SH-SY5Y (cell line): ENCODE results near the gene DCBLD1.

Source experiments
- GATA2 ChIP-seq: IDR thresholded peaks from 2 replicates; pipeline ENCODE4 v1.6.1; 2011; ENCODE audit warnings: mild to moderate bottlenecking, low read depth, low read length
- GATA3 ChIP-seq: IDR thresholded peaks from 2 replicates; pipeline ENCODE4 v1.6.1; 2011; ENCODE audit warnings: low read depth, mild to moderate bottlenecking, low read length, moderate library complexity

DCBLD1 gene

DNA sequence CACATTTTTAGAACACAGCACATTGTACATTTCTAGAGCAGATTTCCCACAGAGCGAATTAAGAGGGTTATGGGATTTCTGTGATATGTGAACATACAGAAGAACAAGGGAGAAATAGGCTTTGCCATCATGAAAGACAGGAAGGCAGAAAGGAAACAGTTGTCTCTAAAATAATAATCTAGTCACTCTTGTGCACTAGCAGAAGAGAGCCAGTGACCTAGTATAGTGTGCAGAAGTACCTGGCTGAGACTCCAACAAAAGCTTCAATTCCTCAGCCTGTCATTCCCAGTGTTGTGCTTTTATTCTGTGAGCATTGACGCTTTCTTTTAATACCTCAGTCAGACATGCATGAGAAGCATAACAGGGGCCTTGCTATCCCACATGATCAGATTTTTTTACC, 17.8 kb upstream of the DCBLD1 start:
- TF ChIP-seq GATA2 = no peak
- no peak for TF ChIP-seq GATA3

DNA sequence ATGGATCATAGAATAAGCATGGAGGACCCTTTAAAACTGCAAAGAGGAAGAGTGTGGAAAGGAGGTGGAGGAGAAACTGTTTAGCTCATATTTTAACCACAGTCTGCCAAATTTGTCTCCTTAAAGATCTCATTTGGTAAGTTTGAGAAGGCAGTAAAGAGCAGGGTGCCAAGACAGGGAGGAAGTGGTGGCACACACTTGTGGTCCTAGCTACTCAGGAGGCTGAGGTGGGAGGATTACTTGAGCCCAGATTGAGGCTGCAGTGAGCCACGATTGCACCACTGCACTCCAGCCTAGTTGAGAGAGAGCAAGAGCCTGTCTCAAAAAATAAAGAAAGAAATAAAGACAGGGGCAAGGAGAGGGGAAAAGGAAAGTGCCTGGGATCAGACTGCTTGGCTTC, 16.8 kb upstream of the DCBLD1 start:
- TF ChIP-seq GATA3 (no peak), GATA2 (no peak)

DNA sequence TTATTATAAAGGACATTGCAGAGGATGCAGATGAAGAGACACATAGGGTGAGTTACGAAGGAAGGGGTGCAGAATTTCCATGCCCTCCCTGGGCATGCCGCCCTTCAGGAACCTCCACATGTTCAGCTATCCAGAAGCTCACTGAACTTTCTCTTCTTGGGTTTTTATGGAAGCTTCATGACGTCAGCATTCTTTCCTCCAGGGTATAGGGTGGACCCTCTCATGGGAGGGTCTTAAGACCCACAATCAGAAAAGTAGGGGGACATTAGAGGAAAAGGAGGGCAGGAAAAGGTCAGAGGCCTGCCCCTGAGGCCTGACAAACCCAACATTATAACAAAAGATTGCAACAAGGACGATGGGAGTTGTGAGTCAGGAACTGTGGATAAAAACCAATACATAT, 14.6 kb upstream of the DCBLD1 start:
- TF ChIP-seq GATA3 (no peak), GATA2 (no peak)

DNA sequence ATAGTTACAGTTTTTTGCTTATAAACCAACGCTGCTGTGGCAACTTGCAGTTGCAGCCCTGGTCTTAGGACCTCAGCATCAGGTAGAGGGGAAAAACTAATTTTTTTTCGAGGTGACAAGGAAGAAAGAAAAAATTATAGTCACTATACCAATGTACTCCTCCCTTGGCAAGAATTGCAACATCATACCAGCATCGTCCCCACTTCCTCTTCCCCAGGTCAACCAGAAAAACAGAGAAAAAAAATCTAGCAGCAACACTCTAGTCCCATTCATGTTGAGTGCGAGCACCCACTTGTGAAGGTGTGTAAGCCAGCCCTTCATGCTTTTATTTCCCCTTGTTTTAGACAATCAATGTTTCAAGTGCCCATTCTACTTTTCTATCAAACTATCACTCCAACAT, 13.1 kb upstream of the DCBLD1 start:
- TF ChIP-seq GATA3 (no peak), GATA2 (no peak)

DNA sequence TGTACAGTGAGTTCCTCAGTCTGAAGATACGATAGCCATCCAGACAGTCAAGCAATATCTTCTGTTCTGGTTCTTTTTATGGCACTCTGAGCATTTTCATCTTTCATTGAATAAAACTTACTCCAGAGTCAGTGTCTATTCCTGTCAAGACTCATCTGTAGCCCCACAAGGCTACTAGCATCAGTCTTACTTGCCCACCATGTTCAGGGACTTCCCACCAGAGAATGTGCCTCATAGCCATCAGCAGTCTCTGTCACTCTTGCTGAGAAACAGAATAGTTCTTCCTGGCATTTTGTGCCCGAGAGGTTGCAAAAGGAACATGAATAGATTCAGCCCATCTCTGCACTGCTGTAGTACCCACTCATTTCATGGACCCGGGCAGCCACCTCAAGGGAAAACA, 12.7 kb upstream of the DCBLD1 start:
- TF ChIP-seq GATA3 = no peak
- no peak for TF ChIP-seq GATA2

DNA sequence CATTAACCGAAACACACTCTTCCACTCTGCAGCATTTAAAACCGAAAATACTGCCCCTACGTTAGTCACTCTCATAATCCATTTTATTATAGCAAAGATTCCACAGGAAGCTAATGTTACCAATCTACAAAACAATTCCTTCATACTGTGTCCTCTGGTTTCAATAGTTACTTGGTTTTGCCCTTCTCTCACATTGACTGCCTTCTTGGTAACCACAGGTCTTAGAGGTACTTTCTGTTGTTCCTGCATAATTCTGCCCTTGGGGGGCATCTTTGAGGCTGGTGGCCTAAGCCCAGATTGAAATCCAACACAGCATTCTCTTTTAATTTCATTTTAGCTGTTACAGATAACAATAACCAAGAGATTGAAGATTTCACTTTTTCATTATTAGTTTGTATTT, 9.8 kb upstream of the DCBLD1 start:
- TF ChIP-seq GATA3 = no peak
- TF ChIP-seq GATA2 = no peak

DNA sequence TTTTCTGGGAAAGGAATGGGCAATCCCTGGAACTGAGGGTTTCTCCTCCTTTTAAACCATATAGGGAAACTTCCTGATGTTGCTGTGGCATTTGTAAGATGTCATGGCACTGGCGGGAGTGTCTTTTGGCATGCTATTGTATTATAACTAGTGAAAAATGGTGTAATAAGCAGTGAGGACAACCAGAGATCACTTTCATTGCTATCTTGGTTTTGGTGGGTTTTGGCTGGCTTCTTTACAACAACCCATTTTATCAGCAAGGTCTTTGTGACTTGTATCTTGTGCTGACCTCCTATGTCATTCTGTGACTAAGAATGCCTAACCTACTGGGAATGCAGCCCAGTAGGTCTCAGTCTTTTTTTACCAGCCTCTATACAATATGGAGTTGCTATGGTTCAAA, 9.1 kb upstream of the DCBLD1 start:
- TF ChIP-seq GATA2 (no peak), GATA3 (no peak)

DNA sequence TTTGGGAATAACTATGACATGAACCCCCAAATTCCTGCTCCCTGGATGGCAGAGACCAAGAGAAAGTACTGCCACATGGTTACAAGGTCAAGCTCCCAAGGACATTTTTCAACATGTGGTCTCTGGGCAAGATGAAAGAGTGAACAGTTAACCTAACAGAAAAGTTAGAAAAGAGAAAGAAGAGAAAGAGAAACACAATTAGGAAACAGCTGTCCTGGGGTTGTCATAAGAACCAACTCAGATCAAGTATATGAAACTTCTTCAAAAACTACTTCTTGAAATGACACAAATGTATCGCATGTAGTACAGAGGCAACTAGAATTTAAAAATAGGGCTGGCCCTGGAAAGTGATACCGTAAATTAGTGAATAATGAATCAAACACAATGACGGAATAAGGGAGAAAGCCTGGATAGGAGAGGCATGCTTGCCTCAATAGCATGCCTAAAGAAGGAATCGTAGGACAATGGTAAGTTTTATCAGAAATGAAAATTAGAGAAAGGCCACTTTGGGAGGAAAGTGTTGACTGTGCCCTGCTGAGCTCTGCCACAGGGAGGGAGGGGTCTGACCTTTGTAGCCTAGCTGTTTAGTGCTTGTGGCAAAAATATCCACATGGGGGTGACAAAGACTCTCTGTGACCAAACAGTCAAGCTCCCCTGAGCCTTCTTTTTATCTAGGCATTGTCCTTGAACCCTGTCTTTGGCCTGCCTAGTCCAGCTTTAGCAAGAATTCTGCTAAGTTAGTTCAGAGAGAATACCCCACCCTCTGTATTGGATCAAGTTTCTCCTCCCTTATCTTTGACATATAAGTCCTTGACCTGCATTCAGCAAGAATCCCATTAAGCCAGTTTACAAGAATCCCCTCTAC, 4.3 kb upstream of the DCBLD1 start:
- TF ChIP-seq GATA3 = no peak
- no peak for TF ChIP-seq GATA2

DNA sequence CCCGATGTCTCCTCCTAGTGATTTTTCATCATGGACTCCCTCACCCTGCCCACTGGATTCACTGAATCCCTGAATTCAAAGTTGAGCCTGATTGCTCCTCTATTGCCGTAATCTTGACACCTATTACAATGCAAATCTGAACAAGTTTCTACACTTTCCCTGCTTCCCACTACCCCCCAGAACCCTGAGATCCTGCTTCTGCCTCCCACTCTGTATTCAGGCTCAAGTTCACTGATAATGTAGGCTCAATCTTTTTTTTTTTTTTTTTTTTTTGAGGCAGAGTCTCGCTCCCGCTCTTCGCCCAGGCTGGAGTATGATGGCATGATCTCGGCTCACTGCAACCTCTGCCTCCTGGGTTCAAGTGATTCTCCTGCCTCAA, 3.6 kb upstream of the DCBLD1 start:
- TF ChIP-seq GATA2 (no peak), GATA3 (no peak)

DNA sequence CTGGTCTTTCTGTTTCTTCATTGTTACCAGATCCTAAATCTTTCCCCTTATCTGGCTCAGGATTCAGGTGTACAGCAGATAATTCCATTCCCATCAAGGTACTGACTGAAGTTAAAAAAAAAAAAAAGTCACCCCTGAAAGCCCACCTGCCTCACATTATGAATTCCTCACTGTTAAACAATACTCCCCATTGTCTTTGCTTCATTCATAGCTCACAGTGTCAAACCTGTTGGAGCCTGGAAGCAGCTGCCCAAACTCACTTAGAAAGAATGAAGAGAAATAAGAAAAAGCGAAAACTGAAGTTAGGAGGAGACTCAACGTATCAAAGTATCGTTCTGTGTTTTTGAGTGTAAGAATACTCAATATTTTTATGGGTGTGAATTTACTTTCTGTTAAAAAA, 1.8 kb upstream of the DCBLD1 start:
- TF ChIP-seq GATA3 (no peak), GATA2 (no peak)

DNA sequence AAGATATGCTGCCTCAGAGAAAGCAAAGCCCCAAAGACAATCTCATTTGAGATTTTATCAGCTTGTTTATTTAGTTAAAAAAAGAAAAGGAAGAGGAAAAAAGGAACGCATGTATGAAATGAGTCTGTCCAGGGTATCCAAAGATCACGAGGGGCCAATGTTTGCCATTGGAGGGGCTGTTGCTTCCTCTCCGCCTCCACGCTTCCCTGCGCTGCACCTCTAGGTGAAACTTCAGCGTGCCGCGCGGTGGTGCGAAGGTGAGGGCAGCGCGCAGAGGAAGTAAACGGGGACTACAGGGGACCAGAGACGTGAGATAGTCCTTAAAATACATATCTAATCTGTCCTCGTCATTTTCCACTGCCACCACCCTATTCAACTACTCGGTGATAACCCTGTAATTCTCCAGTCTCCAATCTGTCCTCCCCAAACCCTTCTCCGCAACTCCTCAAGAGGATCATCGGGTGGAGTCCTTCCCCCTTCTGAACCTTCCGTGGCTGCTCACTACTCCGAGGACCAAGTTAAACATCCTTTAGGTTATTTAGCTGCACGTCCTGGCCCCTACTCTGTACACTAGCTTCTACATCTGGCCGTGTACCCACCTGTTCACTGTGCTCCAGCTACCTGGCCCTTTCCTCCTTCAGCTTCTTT, 1.1 kb upstream of the DCBLD1 start:
- TF ChIP-seq GATA2 = no peak
- TF ChIP-seq GATA3 = no peak

DNA sequence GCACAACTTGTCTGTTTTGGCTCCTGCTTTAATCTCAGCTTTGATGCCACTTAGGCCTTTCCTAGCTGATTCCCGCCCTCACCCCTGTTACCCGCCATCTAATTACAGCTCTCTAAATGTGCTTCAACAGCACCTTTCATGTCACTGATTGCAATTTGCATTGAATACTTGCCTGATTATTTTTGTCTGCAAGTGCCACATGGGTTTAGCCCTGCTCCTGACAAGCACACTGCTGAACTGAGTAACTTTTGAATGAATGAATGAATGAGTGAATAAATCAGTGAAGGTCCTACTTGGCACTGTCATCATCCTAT, 591 bp upstream of the DCBLD1 start:
- TF ChIP-seq GATA2 (no peak), GATA3 (no peak)

DNA sequence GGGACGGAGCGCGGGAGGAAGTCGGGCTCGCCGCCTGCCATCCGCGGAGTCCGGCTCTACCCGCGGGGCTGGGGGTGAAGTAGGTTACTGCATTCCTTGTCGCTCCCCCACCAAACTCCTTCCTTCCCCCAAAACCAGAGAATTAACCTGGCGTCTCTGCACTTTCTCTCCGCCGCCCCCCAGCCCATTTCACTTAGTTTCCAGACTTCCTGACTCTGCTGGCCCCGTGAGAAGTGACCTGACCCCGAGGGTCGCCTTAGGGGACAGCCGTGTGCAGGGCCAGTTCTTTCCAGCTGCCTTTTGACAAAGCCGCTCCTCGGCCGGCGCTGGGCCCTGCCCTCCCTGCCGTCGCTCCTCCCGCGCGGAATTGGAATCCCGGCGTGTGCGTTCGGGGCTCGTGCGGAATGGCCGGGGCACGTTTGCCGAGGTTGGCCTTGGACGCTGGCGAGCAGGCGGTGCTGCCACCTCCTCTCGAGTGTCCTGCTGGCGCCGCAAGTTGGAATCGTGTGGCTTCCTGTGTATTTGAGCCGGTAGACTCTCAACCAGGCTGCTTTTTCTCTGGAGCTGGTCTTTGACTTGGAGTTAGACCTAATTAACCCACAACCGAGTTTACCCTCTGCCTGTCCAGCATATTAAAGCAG, 650 bp downstream of the DCBLD1 start:
- no peak for TF ChIP-seq GATA2
- no peak for TF ChIP-seq GATA3

DNA sequence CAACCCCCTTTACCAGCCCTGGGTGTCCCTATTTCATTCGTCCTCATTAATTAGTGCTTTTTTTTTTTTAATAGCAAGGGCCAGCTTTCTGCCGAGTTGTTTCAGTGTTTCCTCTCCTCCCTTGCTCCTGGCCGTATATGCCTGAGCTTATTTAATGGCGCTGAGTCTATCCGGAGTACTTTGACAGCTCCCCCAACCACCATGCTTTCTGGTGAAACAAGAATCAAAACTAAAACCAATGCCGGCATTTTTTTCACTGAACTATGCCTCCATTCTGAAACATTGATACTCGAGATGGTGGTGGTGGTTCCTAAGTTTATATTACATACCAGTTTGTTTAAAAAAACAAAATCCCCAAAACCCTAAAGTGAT, 1.2 kb downstream of the DCBLD1 start:
- TF ChIP-seq GATA2 (no peak), GATA3 (no peak)

DNA sequence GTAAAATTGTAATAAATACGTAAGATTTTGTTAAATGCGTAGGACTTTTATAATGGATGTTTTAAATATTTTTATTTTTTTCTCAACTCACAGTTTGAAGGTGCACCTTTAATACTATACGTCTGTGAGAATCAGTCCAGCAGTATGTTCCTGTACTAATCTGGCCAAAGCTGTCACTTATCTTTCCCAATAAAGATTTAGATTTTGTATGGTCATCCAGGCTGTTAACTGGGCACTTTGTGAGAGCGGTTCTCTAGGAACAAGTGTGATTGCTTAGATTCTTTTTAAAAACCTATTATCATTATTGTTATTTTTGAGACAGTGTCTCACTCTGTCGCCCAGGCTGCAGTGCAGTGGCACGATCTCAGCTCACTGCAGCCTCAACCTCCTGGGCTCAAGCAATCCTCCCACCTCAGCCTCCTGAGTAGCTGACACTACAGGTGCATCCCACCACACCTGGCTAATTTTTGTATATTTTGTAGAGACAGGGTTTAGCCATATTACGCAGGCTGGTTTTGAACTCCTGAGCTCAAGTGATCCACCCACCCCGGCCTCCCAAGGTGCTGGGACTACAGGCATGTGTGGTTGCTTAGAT, 1.7 kb downstream of the DCBLD1 start:
- TF ChIP-seq GATA3 (no peak), GATA2 (no peak)
